C4-2B (cell line): ENCODE results near the gene PARVB.

Experiments
- H3K27ac ChIP-seq: fragments of 450-650 bp; 2 replicates; pipeline ENCODE4 v1.5.1; 2017
- CTCF ChIP-seq: fragments of 450-650 bp; conservative IDR thresholded peaks from 2 replicates; pipeline ENCODE4 v1.5.1; 2017; ENCODE audit warnings: mild to moderate bottlenecking
- ZFX ChIP-seq: fragments of 450-650 bp; IDR thresholded peaks from 2 replicates; pipeline ENCODE4 v1.6.1; 2017

Gene PARVB

GRCh38 chr22:44218071-44218470, 194.0 kb downstream of the PARVB start:
- no peak overlapping the region for H3K27ac ChIP-seq
- TF ChIP-seq CTCF (no peak), ZFX (no peak)

GRCh38 chr22:44219101-44219870, 195.2 kb downstream of the PARVB start:
- TF ChIP-seq CTCF: no peak
- no peak for TF ChIP-seq ZFX

GRCh38 chr22:44220727-44221680, 196.9 kb downstream of the PARVB start:
- H3K27ac ChIP-seq: no peak overlapping the region
- TF ChIP-seq ZFX: no peak
- TF ChIP-seq CTCF: no peak

More at GRCh38 chr22:44219101-44219870, 195.2 kb downstream of the PARVB start:
- no peak overlapping the region for H3K27ac ChIP-seq

- TF ChIP-seq CTCF: no peak
- no peak for TF ChIP-seq ZFX
- no peak overlapping the region for H3K27ac ChIP-seq
Observed at GRCh38 chr22:44221710-44222475, 197.8 kb downstream of the PARVB start.
